HG03565 (cell line): ENCODE data around the gene TMEM164.
"Not testable (repeated sequence)": the region's sequence is repeated elsewhere in the genome, so short reads cannot be mapped to it uniquely, and the experiment has no call there.

ENCODE experiments used
- ATAC-seq: cut with Tn5 transposase; IDR thresholded peaks from one replicate; pipeline ENCODE4 v1.9.1; 2021; ENCODE audit warnings: mild to moderate bottlenecking, moderate library complexity; ENCODE audit not compliant: unreplicated experiment

Gene TMEM164

DNA sequence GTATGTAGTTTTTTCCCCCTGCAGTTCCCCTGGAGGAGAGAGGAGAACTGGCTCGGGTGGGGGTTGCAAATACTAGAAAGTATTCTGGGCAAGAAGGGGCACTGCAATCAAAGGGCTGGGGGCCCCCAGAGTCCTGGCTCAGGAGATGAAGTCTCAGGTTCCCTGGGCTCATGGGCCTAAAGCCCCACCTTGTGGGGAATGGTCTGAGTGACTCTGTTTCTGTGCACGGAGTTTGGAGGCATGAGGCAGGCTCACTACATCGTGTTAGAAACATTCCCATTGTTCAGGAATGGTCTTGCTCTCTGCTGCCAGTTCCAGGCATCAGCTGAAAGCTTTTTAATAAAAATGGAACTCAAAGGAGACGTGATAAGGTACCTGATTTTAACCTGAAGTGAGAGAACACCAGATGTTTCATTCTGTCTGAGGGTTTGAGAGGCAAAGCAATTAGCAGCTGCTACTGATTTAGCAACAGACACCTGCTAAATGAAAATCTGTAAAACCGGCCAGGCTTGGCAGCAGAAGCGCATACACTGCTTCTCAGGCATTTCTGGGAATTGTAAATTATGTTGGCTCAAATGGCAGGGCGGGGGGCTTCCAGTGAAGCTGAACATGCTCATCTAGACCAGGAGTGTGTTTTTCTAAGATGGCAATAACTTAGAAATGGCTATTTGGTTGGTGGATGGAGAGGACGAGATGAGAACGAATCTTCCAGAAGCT lies 122.7 kb downstream of the TMEM164 start:
- no peak for ATAC-seq

- no peak for ATAC-seq
These were observed 128.1 kb downstream of the TMEM164 start for GRCh38 chrX:110131031-110131430.

GRCh38 chrX:110132450-110133114 lies 129.7 kb downstream of the TMEM164 start:
- ATAC-seq, result no peak

DNA sequence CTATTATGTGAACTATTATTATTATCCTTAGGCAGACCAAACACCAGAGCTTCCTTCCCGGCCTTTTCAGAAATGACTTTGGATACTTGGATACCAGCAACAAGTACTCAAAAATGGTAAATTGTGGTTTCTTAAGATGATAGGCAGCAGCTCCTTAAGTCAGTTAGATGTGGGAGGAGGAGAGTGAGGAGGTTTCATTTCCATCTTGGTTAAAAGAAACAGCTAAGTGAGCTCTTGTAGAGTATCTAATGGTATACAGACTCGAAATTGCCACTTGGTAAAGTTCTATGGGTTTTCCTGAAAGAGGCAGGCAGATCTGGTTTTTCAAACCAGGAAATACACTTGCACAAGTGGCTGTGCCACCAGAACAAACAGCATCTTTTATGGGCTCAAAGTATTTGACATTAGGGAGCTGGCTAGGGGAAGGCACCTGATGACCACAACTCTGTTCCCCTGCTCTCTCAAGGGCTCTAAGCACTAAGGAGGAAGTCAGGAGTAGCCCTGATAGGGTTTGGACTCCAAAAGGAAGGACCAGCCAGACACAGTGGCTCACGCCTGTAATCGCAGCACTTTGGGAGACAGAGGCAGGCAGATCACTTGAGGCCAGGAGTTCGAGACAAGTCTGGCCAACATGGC lies 130.9 kb downstream of the TMEM164 start:
- peak; percentile 69 for ATAC-seq

GRCh38 chrX:110135618-110136017 lies 132.7 kb downstream of the TMEM164 start:
- ATAC-seq, result no peak

DNA sequence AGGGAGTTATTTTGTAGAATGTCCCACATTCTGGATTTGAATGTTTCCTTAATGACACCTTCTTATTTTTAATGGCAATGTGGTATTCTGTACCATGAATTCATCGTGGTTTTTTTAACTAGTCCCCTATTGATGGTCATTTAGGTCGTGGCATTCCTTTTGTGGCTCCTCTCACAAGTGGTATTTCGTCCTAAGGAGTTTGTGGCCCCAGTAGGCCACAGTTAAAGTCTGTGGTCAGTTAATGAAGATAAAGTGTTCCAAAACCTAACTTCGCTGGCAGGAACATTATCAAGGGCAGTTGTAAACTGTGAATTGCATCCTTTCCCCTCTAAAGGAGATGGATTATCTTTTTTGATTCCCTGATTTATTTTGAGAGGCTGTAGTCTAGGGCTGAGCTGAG lies 133.2 kb downstream of the TMEM164 start:
- ATAC-seq, result no peak

GRCh38 chrX:110138557-110138956 lies 135.6 kb downstream of the TMEM164 start:
- ATAC-seq, result no peak

DNA sequence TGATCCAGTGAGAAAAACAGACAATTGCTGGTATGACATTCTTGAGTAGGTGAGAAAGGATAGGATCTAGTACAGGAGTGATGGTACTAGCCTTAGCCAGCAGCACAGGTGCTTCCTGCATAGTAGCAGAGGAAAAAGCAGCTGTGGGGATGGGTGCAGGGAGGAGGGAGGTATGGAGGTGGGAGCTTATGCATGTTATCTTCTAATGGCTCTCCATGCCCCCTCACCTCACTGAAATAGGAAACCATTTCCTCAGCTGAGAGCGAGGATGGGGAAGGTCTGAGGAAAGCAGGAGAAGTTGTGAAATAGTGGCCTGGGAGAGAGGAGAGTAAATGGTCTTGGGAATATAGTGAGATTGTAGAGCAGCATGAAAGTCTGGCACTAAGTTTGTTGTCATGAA lies 136.3 kb downstream of the TMEM164 start:
- ATAC-seq, result no peak

DNA sequence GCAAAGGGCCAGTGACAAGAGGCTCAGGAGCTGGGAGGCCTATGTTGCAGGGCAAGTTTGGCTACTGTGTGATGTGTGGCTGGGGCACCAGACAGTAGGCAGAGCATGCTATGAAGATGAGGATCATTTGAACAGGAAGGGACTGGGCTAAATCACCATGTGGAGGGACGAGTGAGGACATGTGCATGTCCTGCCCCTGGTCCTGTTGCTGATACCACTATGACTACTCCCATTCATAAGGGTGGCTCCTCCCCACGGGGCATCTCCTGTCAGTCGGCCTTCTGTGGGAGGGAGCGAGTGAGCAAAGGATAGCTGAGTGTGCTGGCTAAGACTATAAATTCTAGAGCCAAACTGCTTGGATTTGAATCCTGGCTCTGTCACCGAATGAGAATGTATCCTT lies 139.2 kb downstream of the TMEM164 start:
- no peak for ATAC-seq

DNA sequence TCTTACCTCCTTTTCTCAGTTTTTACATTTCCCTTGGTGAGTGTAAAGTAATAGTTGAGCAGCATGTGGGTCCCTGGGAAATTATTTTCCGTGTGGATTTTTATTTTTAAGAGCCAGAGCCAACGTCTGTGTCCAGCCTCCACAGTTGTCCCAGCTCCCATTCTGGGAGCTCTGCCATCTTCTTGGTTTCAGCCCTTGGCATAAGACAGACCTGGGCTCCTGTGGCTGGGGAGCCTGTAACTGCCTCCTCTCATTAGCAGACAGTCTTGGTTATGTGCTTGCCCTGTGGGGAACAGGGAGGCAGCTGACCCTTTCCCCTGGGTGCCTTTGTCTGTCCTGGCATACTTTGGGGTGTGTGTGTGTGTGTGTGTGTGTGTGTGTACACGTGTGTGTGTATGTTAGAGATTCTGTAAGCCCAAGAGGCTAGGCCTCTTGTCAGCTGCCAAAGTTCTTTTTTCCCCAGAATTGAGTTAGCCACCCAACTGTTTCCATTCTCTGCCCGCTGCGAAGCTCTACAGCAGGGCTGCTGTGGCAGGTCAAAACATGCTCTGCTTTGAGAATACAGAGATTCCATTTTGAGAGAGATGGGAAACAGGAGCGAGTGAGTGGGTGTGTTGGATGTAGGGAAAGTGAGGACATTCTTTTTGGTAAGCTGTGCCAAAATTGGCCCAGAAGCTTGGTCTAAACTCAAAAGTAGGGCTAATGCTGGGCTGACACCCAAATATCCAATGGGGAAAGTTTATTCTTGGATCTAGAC lies 140.7 kb downstream of the TMEM164 start:
- ATAC-seq, result no peak

GRCh38 chrX:110145311-110145710 lies 142.4 kb downstream of the TMEM164 start:
- no peak for ATAC-seq

GRCh38 chrX:110145854-110146253 lies 142.9 kb downstream of the TMEM164 start:
- peak; percentile 56 for ATAC-seq

GRCh38 chrX:110146521-110146920 lies 143.6 kb downstream of the TMEM164 start:
- no peak for ATAC-seq

DNA sequence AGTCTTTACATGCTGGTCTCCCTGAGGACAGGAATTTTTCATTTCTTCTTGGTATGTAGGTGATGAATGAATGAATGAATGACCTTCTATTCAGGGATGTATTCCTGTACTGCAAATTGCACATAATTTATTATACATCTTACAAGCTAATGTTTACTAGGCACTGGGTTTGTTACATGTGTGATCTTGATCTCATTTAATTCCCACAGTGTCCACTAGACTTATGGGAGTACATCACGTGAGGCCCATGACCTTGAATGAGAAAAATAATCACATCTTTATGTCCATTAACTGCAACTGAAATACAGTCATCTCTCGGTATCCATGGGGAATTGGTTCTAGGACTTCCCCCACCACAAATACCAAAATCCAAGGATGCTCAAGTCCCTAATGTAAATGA lies 150.3 kb downstream of the TMEM164 start:
- no peak for ATAC-seq

DNA sequence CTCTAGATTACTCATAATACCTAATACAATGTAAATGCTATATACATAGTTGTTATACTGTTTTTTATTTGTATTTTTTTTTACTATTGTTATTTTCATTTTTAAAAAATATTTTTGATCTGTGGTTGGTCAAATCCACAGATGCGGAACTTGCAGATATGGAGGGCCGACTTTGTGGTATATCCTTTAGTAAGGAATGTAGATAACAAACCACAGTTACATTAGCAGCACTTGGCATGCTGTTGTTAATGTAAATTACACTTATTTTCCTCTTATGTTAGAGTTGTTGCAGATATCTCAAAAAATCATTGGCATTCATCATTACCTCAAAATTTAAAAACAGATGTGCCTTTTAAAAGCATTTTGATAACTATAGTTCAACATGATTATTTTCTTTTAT lies 151.0 kb downstream of the TMEM164 start:
- ATAC-seq, result no peak

- ATAC-seq, result not testable (repeated sequence)
These were observed 151.4 kb downstream of the TMEM164 start for GRCh38 chrX:110154328-110154727.

GRCh38 chrX:110155759-110156158 lies 152.8 kb downstream of the TMEM164 start:
- ATAC-seq, result no peak

DNA sequence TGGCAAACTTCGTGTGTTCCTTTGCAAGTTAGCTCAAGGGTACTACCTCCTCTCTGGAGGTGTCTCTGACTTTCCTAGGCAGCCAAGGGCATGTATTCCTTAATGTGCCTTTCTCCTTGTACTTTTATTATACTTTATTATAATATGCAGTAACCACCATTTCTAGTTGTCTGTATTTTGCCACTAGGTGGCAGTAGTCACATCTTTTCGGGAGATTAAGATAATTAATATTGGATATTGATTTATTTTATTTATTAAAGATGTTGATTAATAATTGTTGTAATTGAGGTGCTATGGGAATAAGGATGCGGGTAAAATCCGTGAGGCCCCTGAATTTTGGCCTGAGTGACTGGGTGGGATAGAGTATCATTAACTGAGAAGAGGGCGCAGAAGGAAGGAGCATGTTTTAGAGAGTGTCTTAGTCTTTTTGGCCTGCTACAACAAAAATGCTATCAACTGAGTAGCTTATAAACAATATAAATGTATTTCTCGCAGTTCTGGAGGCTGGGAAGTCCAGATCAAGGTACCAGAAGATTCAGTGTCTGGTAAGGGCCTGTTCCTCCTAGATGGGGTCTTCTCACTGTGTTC lies 153.3 kb downstream of the TMEM164 start:
- no peak for ATAC-seq

GRCh38 chrX:110157444-110157843 lies 154.5 kb downstream of the TMEM164 start:
- ATAC-seq, result no peak

DNA sequence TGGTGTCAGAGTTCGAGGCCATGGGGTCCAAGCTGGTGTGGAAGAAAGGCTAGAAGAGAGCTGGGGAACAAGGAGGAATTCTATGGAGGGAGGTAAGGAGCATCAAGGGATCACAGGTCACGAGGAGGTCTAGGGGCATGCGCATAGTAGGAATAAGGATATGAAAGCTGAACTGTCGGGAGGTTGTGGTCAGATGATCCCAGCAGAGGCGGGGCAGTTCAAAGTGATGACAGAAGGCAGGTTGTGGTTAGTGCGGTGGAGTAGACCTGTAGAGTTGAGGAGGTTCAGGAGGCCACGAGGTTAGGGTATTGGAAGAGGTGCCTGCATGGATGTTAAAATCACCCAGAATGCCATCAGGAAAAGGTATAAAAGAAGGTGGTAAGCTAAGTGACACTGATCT lies 156.3 kb downstream of the TMEM164 start:
- no peak for ATAC-seq

DNA sequence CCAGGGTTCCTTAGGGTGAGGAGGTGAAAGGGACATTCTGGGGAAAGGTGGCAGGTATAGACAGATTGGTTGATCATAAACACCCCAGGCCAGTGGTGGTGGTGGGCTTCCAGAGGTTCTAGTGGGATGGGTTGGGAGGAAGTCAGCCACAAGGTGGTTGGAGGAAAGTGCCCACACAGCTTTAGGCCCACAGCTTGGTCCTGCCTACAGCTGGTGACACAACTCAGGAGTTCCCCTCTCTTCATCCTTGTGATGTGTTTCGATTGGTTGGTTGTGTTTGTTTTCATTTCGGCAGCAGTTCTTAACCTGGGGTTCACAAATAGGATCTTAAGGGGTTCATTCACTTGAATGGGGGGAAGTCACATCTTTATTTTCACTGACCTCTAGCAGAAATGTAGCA lies 157.0 kb downstream of the TMEM164 start:
- ATAC-seq, result no peak
